ENCODE measurements around the gene PNO1.
A peak's percentile ranks its signal among the peaks of the same experiment; 100 is the strongest.

Gene PNO1

DNA sequence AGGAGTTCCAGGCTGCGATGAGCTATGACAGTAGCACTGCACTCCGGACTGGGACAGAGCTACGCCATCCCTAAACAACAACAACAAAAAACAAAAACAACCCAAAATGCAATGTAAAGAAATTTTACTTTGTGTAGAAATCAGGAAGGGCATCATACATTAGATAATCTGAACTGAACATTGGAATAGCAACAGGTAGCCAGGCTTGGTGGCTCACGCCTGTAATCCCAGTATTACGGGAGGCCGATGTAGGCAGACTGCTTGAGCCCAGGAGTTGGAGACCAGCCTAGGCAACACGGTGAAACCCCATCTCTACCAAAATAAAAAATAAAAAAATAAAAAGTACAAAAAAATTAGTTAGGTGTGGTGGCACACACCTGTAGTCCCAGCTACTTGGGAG is 2.1 kb upstream of the PNO1 start:
- no peak overlapping the region for H3K4me3 ChIP-seq (replicated peaks; ENCODE audit: low read depth, low read length)
- TF ChIP-seq, protein P1, sequence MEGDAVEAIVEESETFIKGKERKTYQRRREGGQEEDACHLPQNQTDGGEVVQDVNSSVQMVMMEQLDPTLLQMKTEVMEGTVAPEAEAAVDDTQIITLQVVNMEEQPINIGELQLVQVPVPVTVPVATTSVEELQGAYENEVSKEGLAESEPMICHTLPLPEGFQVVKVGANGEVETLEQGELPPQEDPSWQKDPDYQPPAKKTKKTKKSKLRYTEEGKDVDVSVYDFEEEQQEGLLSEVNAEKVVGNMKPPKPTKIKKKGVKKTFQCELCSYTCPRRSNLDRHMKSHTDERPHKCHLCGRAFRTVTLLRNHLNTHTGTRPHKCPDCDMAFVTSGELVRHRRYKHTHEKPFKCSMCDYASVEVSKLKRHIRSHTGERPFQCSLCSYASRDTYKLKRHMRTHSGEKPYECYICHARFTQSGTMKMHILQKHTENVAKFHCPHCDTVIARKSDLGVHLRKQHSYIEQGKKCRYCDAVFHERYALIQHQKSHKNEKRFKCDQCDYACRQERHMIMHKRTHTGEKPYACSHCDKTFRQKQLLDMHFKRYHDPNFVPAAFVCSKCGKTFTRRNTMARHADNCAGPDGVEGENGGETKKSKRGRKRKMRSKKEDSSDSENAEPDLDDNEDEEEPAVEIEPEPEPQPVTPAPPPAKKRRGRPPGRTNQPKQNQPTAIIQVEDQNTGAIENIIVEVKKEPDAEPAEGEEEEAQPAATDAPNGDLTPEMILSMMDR (IDR thresholded peaks at IDR 0.05; ENCODE audit: low read length, missing control alignments) = no peak
- DNase-seq (ENCODE audit: low read depth) = no peak

DNA sequence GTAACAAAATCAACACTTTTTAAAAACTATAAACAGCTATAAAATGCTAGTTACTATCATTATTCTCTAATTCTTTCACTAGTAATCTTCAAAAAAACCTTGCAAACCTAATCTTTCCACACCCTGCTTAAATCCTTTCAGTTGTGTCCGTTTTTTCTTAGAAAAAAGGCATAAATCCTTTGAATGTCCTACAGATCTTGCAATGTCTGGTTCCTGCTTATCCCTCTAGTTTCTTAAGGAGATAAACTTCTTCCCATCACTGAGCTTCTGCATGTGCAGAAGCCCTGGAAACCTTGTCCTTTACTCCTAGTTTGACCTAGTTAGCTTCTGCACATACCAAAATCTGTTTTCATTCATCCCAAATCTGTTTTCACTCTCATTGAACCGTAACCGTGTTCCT is 1.3 kb upstream of the PNO1 start:
- TF ChIP-seq, protein P1 (IDR thresholded peaks at IDR 0.05; ENCODE audit: low read length, missing control alignments) = no peak
- no peak for DNase-seq (ENCODE audit: low read depth)
- H3K4me3 ChIP-seq (replicated peaks; ENCODE audit: low read depth, low read length) = peak overlapping the region; percentile 96

DNA sequence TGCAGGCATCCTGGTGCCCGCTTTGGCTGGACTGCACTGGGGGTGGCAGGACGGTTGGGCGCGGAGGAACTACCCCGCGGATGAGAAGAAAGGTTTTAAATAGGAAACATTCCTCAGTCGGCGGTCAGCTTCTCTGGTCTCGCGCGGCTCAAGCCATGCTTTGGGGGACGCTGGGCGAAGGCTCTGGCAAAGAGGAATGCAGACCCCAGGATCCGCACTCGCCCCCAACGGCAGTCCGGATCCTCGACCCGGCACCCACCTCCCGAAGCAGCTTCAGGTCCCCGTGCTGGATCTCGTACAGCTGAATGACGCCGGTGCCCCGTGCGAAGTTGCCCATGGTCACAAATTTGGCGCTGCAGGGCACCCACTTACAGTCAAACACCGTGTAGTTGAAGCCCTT is 686 bp upstream of the PNO1 start:
- DNase-seq (ENCODE audit: low read depth) = no peak

DNA sequence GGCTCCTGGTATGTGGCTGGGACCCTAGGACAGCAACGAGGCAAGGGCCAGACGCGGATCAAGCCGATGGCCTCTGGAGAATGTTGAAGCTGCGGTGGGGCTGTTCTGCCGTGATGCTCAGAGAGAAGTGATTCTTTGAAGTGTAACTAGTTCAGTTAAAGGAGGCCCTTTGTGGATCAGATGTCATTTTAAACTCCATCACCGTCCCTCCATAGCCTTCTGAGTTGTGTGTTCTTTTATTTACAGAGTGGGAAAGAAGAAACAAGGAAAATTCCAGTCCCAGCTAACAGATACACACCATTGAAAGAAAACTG is 403 bp downstream of the PNO1 start:
- TF ChIP-seq, protein P1 (IDR thresholded peaks at IDR 0.05; ENCODE audit: low read length, missing control alignments) = no peak
- peak overlapping the region; percentile 96 for H3K4me3 ChIP-seq (replicated peaks; ENCODE audit: low read depth, low read length)
- DNase-seq (ENCODE audit: low read depth) = no peak

More for the DNA sequence above, 686 bp upstream of the PNO1 start:
- TF ChIP-seq, protein P1 (IDR thresholded peaks at IDR 0.05; ENCODE audit: low read length, missing control alignments) = no peak
- H3K4me3 ChIP-seq (replicated peaks; ENCODE audit: low read depth, low read length) = peak overlapping the region; percentile 96

GRCh38 chr2:68163641-68164040 is 6.0 kb downstream of the PNO1 start:
- TF ChIP-seq, protein P1 (IDR thresholded peaks at IDR 0.05; ENCODE audit: low read length, missing control alignments) = no peak
- no peak for DNase-seq (ENCODE audit: low read depth)
- no peak overlapping the region for H3K4me3 ChIP-seq (replicated peaks; ENCODE audit: low read depth, low read length)

GRCh38 chr2:68167186-68167585 is 9.5 kb downstream of the PNO1 start:
- H3K4me3 ChIP-seq (replicated peaks; ENCODE audit: low read depth, low read length) = no peak overlapping the region
- peak; percentile 42 for DNase-seq (ENCODE audit: low read depth)
- TF ChIP-seq, protein P1 (IDR thresholded peaks at IDR 0.05; ENCODE audit: low read length, missing control alignments) = no peak

DNA sequence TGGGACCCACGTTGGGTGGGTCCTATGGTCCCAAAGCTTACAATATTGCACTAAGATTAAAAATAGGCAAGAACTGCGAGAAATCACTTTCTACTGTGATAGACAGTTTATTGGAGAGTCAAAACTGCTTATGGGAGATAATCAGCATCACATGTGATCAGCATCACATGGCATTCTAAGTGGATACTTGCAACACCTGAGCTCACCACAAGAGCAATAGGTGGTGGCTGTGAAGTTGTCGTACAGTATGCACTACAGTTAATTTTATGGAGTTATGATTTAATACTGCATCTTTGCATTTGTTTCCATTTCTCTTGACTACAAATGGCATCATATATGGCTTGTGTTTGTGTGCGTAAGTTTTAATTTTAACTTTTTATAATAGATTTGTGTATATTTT is 11.6 kb downstream of the PNO1 start:
- TF ChIP-seq, protein P1 (IDR thresholded peaks at IDR 0.05; ENCODE audit: low read length, missing control alignments) = no peak
- no peak for DNase-seq (ENCODE audit: low read depth)

More for the DNA sequence above, 11.6 kb downstream of the PNO1 start:
- no peak overlapping the region for H3K4me3 ChIP-seq (replicated peaks; ENCODE audit: low read depth, low read length)

Data from fibroblast of pulmonary artery (primary cell).